SK-N-SH (cell line): ENCODE results near the gene PHACTR4. TPM values are rescaled to one million over a fixed set of nuclear protein-coding genes. Genes with fewer than 3 reads are reported as not detected.

Experiments used
- CTCF ChIA-PET: fragments of 300-600, 350-600 bp; formaldehyde crosslinking; extraction: SDS; loops from one replicate; lab custom pipeline; 2021; lab: Yijun Ruan, JAX
- POLR2A ChIA-PET: fragments of 350-600 bp; sonication (Branson Sonifier 250); formaldehyde crosslinking; extraction: SDS; loops from one replicate; lab custom pipeline; 2020; ENCODE audit warnings: antibody characterized with exemption, inconsistent platforms; lab: Yijun Ruan, JAX
- DNase-seq: peaks from one replicate; pipeline ENCODE4 v3.0.0; 2012
- H2AFZ ChIP-seq: fragments of 200-600 bp; sonication (generic); 2 replicates; pipeline ENCODE4 v1.8.1; 2016; ENCODE audit warnings: antibody characterized with exemption, mild to moderate bottlenecking, low read depth
- H3F3A ChIP-seq: fragments of 200-600 bp; sonication (generic); replicated peaks from 2 replicates; pipeline ENCODE3; 2016; ENCODE audit warnings: antibody characterized with exemption, mild to moderate bottlenecking; ENCODE audit not compliant: insufficient read depth
- H3K27ac ChIP-seq, 2 experiments: fragments of 200-500 bp in 1 of 2; fragments of 200-600 bp in 1 of 2; sonication (Bioruptor generic) in 1 of 2; sonication (generic), shearing (Covaris generic) in 1 of 2; 2 replicates each; pipeline versions ENCODE4 v1.5.1 to v1.6.1; 2014 to 2016; ENCODE audit warnings: low read depth in 2 of 2, inconsistent platforms in 1 of 2, low read length in 1 of 2, mild to moderate bottlenecking in 1 of 2, mixed read lengths in 1 of 2
- H3K27me3 ChIP-seq: fragments of 200-600 bp; sonication (generic), shearing (Covaris generic); 2 replicates; pipeline ENCODE4 v1.6.1; 2016; ENCODE audit warnings: mixed run types; ENCODE audit not compliant: insufficient read depth
- H3K36me3 ChIP-seq, 2 experiments: fragments of 200-500 bp in 1 of 2; fragments of 200-600 bp in 1 of 2; sonication (Bioruptor generic) in 1 of 2; sonication (generic) in 1 of 2; replicated peaks in 1 of 2; 2 replicates each; pipeline versions ENCODE3 to v1.5.1; 2014 to 2016; ENCODE audit warnings: low read length in 1 of 2, mild to moderate bottlenecking in 1 of 2; ENCODE audit not compliant: insufficient read depth in 2 of 2, control insufficient read depth in 1 of 2
- H3K4me1 ChIP-seq, 2 experiments: fragments of 200-500 bp in 1 of 2; fragments of 200-600 bp in 1 of 2; sonication (Bioruptor generic) in 1 of 2; sonication (generic), shearing (Covaris generic) in 1 of 2; 2 replicates each; pipeline versions ENCODE4 v1.5.1 to v1.6.1; 2014 to 2016; ENCODE audit warnings: low read depth in 1 of 2, low read length in 1 of 2, mixed run types in 1 of 2; ENCODE audit not compliant: insufficient read depth in 2 of 2, control insufficient read depth in 1 of 2
- H3K4me2 ChIP-seq: fragments of 200-600 bp; sonication (generic), shearing (Covaris generic); 2 replicates; pipeline ENCODE4 v1.6.1; 2017; ENCODE audit warnings: mixed run types
- H3K4me3 ChIP-seq, 2 experiments: fragments of 200-500 bp in 1 of 2; fragments of 200-600 bp in 1 of 2; sonication (Bioruptor generic) in 1 of 2; sonication (generic), shearing (Covaris generic) in 1 of 2; 2 replicates each; pipeline versions ENCODE4 v1.5.1 to v1.8.1; 2014 to 2016; ENCODE audit warnings: low read depth in 2 of 2, inconsistent platforms in 1 of 2, low read length in 1 of 2, mild to moderate bottlenecking in 1 of 2, mixed read lengths in 1 of 2, moderate library complexity in 1 of 2
- H3K79me2 ChIP-seq: fragments of 200-600 bp; sonication (generic); 2 replicates; pipeline ENCODE4 v1.8.1; 2017; ENCODE audit warnings: mild to moderate bottlenecking; ENCODE audit not compliant: insufficient read depth
- H3K9ac ChIP-seq: fragments of 200-600 bp; sonication (generic); 2 replicates; pipeline ENCODE4 v1.6.1; 2017; ENCODE audit warnings: mixed run types
- H3K9me2 ChIP-seq: fragments of 200-600 bp; sonication (generic); 2 replicates; pipeline ENCODE4 v1.6.1; 2017; ENCODE audit warnings: mixed run types
- H3K9me3 ChIP-seq: fragments of 200-600 bp; sonication (generic); 2 replicates; pipeline ENCODE4 v1.6.1; 2017; ENCODE audit warnings: mixed run types, mild to moderate bottlenecking, moderate library complexity
- H4K20me1 ChIP-seq: fragments of 200-600 bp; sonication (generic); 2 replicates; pipeline ENCODE4 v1.6.1; 2017; ENCODE audit warnings: mild to moderate bottlenecking, mixed run types; ENCODE audit not compliant: insufficient read depth
- ELF1 ChIP-seq: IDR thresholded peaks from 2 replicates; pipeline ENCODE4 v1.4.0; 2012
- MAX ChIP-seq: IDR thresholded peaks from 2 replicates; pipeline ENCODE4 v1.4.0; 2012; ENCODE audit warnings: low read depth
- MXI1 ChIP-seq: IDR thresholded peaks from 2 replicates; pipeline ENCODE4 v1.6.1; 2012; ENCODE audit warnings: mild to moderate bottlenecking, low read depth, low read length, improper control_type of control experiment
- NFIC ChIP-seq: IDR thresholded peaks from 2 replicates; pipeline ENCODE4 v1.4.0; 2012; ENCODE audit warnings: borderline replicate concordance
- NRF1 ChIP-seq: IDR thresholded peaks from 2 replicates; pipeline ENCODE4 v1.6.1; 2012; ENCODE audit warnings: low read depth, mild to moderate bottlenecking, low read length
- PBX3 ChIP-seq: IDR thresholded peaks from 2 replicates; pipeline ENCODE4; 2012
- RAD21 ChIP-seq: IDR thresholded peaks from 2 replicates; pipeline ENCODE4 v1.6.1; 2012; ENCODE audit warnings: mild to moderate bottlenecking, low read length
- RFX5 ChIP-seq: IDR thresholded peaks from 2 replicates; pipeline ENCODE4 v1.6.1; 2012; ENCODE audit warnings: mild to moderate bottlenecking, improper control_type of control experiment, low read length
- RXRA ChIP-seq: IDR thresholded peaks from 2 replicates; pipeline ENCODE4 v1.4.0; 2012; ENCODE audit warnings: low read depth, mild to moderate bottlenecking, borderline replicate concordance
- SMC3 ChIP-seq: IDR thresholded peaks from 2 replicates; pipeline ENCODE4 v1.6.1; 2012; ENCODE audit warnings: low read depth, low read length, improper control_type of control experiment
- TAF1 ChIP-seq: IDR thresholded peaks from 2 replicates; pipeline ENCODE4 v1.6.1; 2012; ENCODE audit warnings: low read depth, mild to moderate bottlenecking, low read length, moderate library complexity, borderline replicate concordance
- TEAD4 ChIP-seq: IDR thresholded peaks from 2 replicates; pipeline ENCODE4 v1.4.0; 2012; ENCODE audit warnings: mild to moderate bottlenecking, borderline replicate concordance; ENCODE audit not compliant: insufficient read depth
- USF1 ChIP-seq: IDR thresholded peaks from 2 replicates; pipeline ENCODE4 v1.4.0; 2012; ENCODE audit warnings: low read depth, borderline replicate concordance
- YY1 ChIP-seq: IDR thresholded peaks from 2 replicates; pipeline ENCODE4 v1.4.0; 2012; ENCODE audit warnings: low read depth, mild to moderate bottlenecking
- ZBTB33 ChIP-seq: IDR thresholded peaks from 2 replicates; pipeline ENCODE4 v1.4.0; 2012; ENCODE audit warnings: low read depth, borderline replicate concordance
- WGBS: methylation state at CpG from one replicate; pipeline ENCODE4 v1.1.6; 2017; ENCODE audit warnings: low lambda C conversion rate; 5-methylcytosine and 5-hydroxymethylcytosine counted together
- polyA plus RNA-seq, 3 experiments: library from polyadenylated mRNA; depleted of rRNA; stranded (reverse); fragments of >200 nt; gene quantifications; 2 replicates each; pipeline ENCODE4 v1.2.3, GENCODE V29; 2012

Gene PHACTR4
- polyA plus RNA-seq, 1 of the 3 experiments (the other 2 are of a cell fraction): 9.8 TPM

GRCh38 chr1:28437924-28438699, 68.6 kb downstream of the PHACTR4 start (continued):
- TF ChIP-seq ZBTB33 (no peak), YY1 (no peak)

- Histone ChIP-seq H2AFZ (no peak overlapping the region), H3K9me2 (no peaks in the 10 kb centered on the region), H3K79me2 (peaks cover 74% of the 10 kb centered on the region), H3K9ac (peak overlapping the region; percentile 49; the same call in 1 of the 2 replicates), H3K4me2 (peak overlapping the region; percentile 80), H3K27me3 (no peaks in the 10 kb centered on the region), H3K4me3 (no peak overlapping the region; a peak in 1 of 4 replicates), H4K20me1 (peaks cover 6% of the 10 kb centered on the region; the same call in 1 of the 2 replicates), H3K36me3 (peaks cover 0 to 6% of the 10 kb centered on the region in 2 experiments), H3K9me3 (no peaks in the 10 kb centered on the region), H3K4me1 (peaks cover 11 to 29% of the 10 kb centered on the region in 2 experiments; a peak in 3 of 4 replicates), H3F3A (peaks cover 35% of the 10 kb centered on the region), H3K27ac (peak overlapping the region; percentile 8 to 93; a peak in 2 of 4 replicates)
- TF ChIP-seq ZBTB33 (no peak), USF1 (no peak), TAF1 (no peak), SMC3 (no peak)
- CTCF ChIA-PET: no interaction called here
- no peak for DNase-seq
- POLR2A ChIA-PET: no interaction called here
These were observed 69.8 kb downstream of the PHACTR4 start for GRCh38 chr1:28439320-28439719.

GRCh38 chr1:28441674-28442073, 72.1 kb downstream of the PHACTR4 start:
- H3K4me1 ChIP-seq: peaks cover 11 to 24% of the 10 kb centered on the region in 2 experiments; a peak in 3 of 4 replicates
- no peaks in the 10 kb centered on the region for H3K9me3 ChIP-seq
- H3K4me3 ChIP-seq: no peak overlapping the region
- WGBS: 88% methylated on average over 4 of the region's 4 CpGs
- no peak overlapping the region for H3K4me2 ChIP-seq
- peaks cover 6% of the 10 kb centered on the region; the same call in 1 of the 2 replicates for H4K20me1 ChIP-seq
- no peaks in the 10 kb centered on the region for H3K9me2 ChIP-seq
- ChIA-PET CTCF (interaction anchor here (0.8 kb wide), 1 partner anchor 26 kb away, joined by 3 read pairs; no protein-coding TSS in a partner anchor), POLR2A (no interaction called here)
- peaks cover 0 to 9% of the 10 kb centered on the region in 2 experiments for H3K36me3 ChIP-seq
- H3K27me3 ChIP-seq: no peaks in the 10 kb centered on the region
- H3K27ac ChIP-seq: no peak overlapping the region
- H3F3A ChIP-seq: peaks cover 26% of the 10 kb centered on the region
- no peak overlapping the region for H3K9ac ChIP-seq
- H2AFZ ChIP-seq: no peak overlapping the region
- H3K79me2 ChIP-seq: peaks cover 75% of the 10 kb centered on the region
- DNase-seq: no peak
- TF ChIP-seq NFIC (no peak), ELF1 (no peak), TEAD4 (no peak), NRF1 (no peak), PBX3 (no peak), RAD21 (no peak), RXRA (no peak), ZBTB33 (no peak), TAF1 (no peak), RFX5 (no peak), MXI1 (no peak), MAX (no peak)
